CD14-positive monocyte (primary cell): ENCODE results near the gene PLCXD3. TPM values are rescaled to one million over a fixed set of nuclear protein-coding genes. Genes with fewer than 3 reads are reported as not detected.
"Not testable (repeated sequence)": the region's sequence is repeated elsewhere in the genome, so short reads cannot be mapped to it uniquely, and the experiment has no call there.

Experiments
- DNase-seq, 3 donors: peaks; one replicate each; pipeline ENCODE4 v3.0.0-alpha.2; 2011 to 2022
- H2AFZ ChIP-seq: 2 replicates; pipeline ENCODE4 v1.6.0; 2012; ENCODE audit warnings: mild to moderate bottlenecking, low read depth, low read length, inconsistent platforms; ENCODE audit not compliant: insufficient read depth, poor library complexity, severe bottlenecking
- H3K27ac ChIP-seq, 2 donors: 1 replicate in 1 of 2; 2 replicates in 1 of 2; pipeline ENCODE4 v1.5.1; 2012 to 2013; ENCODE audit warnings: low read length in 2 of 2, control low read depth in 1 of 2, inconsistent platforms in 1 of 2, low read depth in 1 of 2, mild to moderate bottlenecking in 1 of 2
- H3K27me3 ChIP-seq, 2 donors: one replicate each; pipeline versions ENCODE4 v1.6.0 to v1.6.1; 2011 to 2013; ENCODE audit warnings: low read length in 2 of 2; ENCODE audit not compliant: control insufficient read depth in 2 of 2, insufficient read depth in 2 of 2
- H3K36me3 ChIP-seq, 2 donors: replicated peaks in 1 of 2; 1 replicate in 1 of 2; 2 replicates in 1 of 2; pipeline versions ENCODE4 v1.5.1 to v1.6.1; 2012 to 2013; ENCODE audit warnings: low read length in 2 of 2, control low read depth in 1 of 2, inconsistent platforms in 1 of 2, mild to moderate bottlenecking in 1 of 2; ENCODE audit not compliant: insufficient read depth in 2 of 2, control insufficient read depth in 1 of 2
- H3K4me1 ChIP-seq, 2 donors: 1 replicate in 1 of 2; 2 replicates in 1 of 2; pipeline versions ENCODE4 v1.5.1 to v1.6.1; 2012 to 2013; ENCODE audit warnings: low read length in 2 of 2, control low read depth in 1 of 2, inconsistent platforms in 1 of 2, mild to moderate bottlenecking in 1 of 2, moderate library complexity in 1 of 2; ENCODE audit not compliant: insufficient read depth in 2 of 2, control insufficient read depth in 1 of 2
- H3K4me2 ChIP-seq: replicated peaks from 2 replicates; pipeline ENCODE3; 2012; ENCODE audit warnings: low read length, moderate library complexity, mild to moderate bottlenecking; ENCODE audit not compliant: poor library complexity, severe bottlenecking; ENCODE audit errors: extremely low read depth
- H3K4me3 ChIP-seq, 3 experiments: fragments of 200-600 bp in 1 of 3; sonication (generic) in 1 of 3; replicated peaks in 1 of 3; 1 replicate in 2 of 3; 2 replicates in 1 of 3; pipeline ENCODE4 v1.5.1; 2011 to 2013; ENCODE audit warnings: low read length in 3 of 3, mild to moderate bottlenecking in 3 of 3, control low read depth in 2 of 3, low read depth in 2 of 3, inconsistent platforms in 1 of 3, moderate library complexity in 1 of 3
- H3K79me2 ChIP-seq: 2 replicates; pipeline ENCODE4 v1.6.0; 2012; ENCODE audit warnings: mild to moderate bottlenecking, control low read depth, inconsistent platforms, low read length, moderate library complexity; ENCODE audit not compliant: insufficient read depth
- H3K9ac ChIP-seq: 2 replicates; pipeline ENCODE4 v1.6.0; 2017; ENCODE audit warnings: low read length, mild to moderate bottlenecking; ENCODE audit not compliant: insufficient read depth, poor library complexity, severe bottlenecking
- H3K9me3 ChIP-seq, 2 donors: replicated peaks in 1 of 2; 1 replicate in 1 of 2; 2 replicates in 1 of 2; pipeline versions ENCODE4 v1.5.1 to v1.6.1; 2012 to 2013; ENCODE audit warnings: low read length in 2 of 2, control low read depth in 1 of 2; ENCODE audit not compliant: control insufficient read depth in 1 of 2, insufficient read depth in 1 of 2
- H4K20me1 ChIP-seq: 2 replicates; pipeline ENCODE4 v1.6.0; 2012; ENCODE audit warnings: mild to moderate bottlenecking, low read length, control low read depth, moderate library complexity; ENCODE audit not compliant: insufficient read depth
- H3K27ac Mint-ChIP-seq, 7 donors: one replicate each; pipeline ENCODE4 v1.8.0; 2020; ENCODE audit warnings: mild to moderate bottlenecking in 7 of 7, mixed read lengths in 7 of 7, moderate library complexity in 6 of 7, inconsistent platforms in 2 of 7
- H3K27me3 Mint-ChIP-seq, 3 donors: one replicate each; pipeline ENCODE4 v1.8.0; 2021 to 2022; ENCODE audit warnings: low read depth in 3 of 3, mild to moderate bottlenecking in 3 of 3, mixed read lengths in 3 of 3, moderate library complexity in 3 of 3, inconsistent platforms in 1 of 3
- H3K36me3 Mint-ChIP-seq, 2 donors: one replicate each; pipeline ENCODE4 v1.8.0; 2020; ENCODE audit warnings: mixed read lengths in 2 of 2, inconsistent platforms in 1 of 2, mild to moderate bottlenecking in 1 of 2
- H3K4me1 Mint-ChIP-seq: one replicate; pipeline ENCODE4 v1.8.0; 2020; ENCODE audit warnings: mild to moderate bottlenecking, mixed read lengths
- H3K4me3 Mint-ChIP-seq, 2 donors: one replicate each; pipeline ENCODE4 v1.8.0; 2020; ENCODE audit warnings: mild to moderate bottlenecking in 2 of 2, mixed read lengths in 2 of 2, moderate library complexity in 1 of 2
- H3K9me3 Mint-ChIP-seq, 7 donors: one replicate each; pipeline ENCODE4 v1.8.0; 2020 to 2022; ENCODE audit warnings: mixed read lengths in 7 of 7, mild to moderate bottlenecking in 6 of 7, moderate library complexity in 6 of 7, inconsistent platforms in 2 of 7
- WGBS: methylation state at CpG from one replicate; pipeline ENCODE4 v1.1.5; 2013; ENCODE audit warnings: missing lambda C conversion rate; ENCODE audit not compliant: insufficient coverage; 5-methylcytosine and 5-hydroxymethylcytosine counted together
- intact Hi-C, 2 donors: fragments of 100-400 bp; cut with micrococcal nuclease; formaldehyde crosslinking; loops; one replicate each; pipeline versions ENCODE4 v1.15.0 to v1.15.1; 2023
- polyA plus RNA-seq, 3 donors: library from polyadenylated mRNA; depleted of rRNA in 1 of 3; unstranded in 2 of 3; stranded (reverse) in 1 of 3; fragments of 300-500 nt in 2 of 3; fragments of >200 nt in 1 of 3; fragmentation: Illumina TruSeq in 2 of 3; gene quantifications; 1 replicate in 2 of 3; 2 replicates in 1 of 3; pipeline ENCODE4 v1.2.3, GENCODE V29; 2012 to 2021
- TF ChIP-seq, protein P1 (sequence below): fragments of 200-600 bp; IDR thresholded peaks from one replicate; pipeline ENCODE4 v1.8.0; 2022; ENCODE audit warnings: antibody characterized with exemption, mild to moderate bottlenecking

PLCXD3 gene
- polyA plus RNA-seq, 3 donors = not detected

DNA sequence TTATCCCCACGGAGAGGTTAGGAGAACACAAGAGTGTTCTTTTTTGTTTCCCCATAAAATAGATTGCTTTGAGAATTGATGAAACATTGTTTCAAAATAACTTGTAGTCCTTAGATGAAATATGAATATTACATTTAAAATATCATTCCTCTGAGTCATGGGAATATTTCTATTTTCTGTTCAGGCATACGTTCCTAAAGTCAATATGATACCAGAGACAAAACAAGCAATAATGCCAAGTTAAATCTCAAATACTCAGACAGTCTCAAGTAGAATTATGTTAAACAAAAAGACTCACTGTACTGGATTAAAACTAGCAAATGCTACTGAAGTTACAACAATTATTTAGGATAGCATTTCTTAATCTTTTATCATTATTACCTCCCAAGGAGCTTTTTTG, 185.3 kb downstream of the PLCXD3 start:
- no peak overlapping the region for H2AFZ ChIP-seq
- H4K20me1 ChIP-seq = no peaks in the 10 kb centered on the region
- TF ChIP-seq, protein P1, sequence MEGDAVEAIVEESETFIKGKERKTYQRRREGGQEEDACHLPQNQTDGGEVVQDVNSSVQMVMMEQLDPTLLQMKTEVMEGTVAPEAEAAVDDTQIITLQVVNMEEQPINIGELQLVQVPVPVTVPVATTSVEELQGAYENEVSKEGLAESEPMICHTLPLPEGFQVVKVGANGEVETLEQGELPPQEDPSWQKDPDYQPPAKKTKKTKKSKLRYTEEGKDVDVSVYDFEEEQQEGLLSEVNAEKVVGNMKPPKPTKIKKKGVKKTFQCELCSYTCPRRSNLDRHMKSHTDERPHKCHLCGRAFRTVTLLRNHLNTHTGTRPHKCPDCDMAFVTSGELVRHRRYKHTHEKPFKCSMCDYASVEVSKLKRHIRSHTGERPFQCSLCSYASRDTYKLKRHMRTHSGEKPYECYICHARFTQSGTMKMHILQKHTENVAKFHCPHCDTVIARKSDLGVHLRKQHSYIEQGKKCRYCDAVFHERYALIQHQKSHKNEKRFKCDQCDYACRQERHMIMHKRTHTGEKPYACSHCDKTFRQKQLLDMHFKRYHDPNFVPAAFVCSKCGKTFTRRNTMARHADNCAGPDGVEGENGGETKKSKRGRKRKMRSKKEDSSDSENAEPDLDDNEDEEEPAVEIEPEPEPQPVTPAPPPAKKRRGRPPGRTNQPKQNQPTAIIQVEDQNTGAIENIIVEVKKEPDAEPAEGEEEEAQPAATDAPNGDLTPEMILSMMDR = no peak
- H3K4me1 ChIP-seq = no peaks in the 10 kb centered on the region
- H3K79me2 ChIP-seq = no peaks in the 10 kb centered on the region
- H3K27ac Mint-ChIP-seq = no peak overlapping the region
- no CpG with 5 or more reads among the region's 2 CpGs for WGBS
- H3K4me2 ChIP-seq = no peak overlapping the region
- no peaks in the 10 kb centered on the region for H3K27me3 ChIP-seq
- H3K4me3 Mint-ChIP-seq = no peak overlapping the region
- H3K4me3 ChIP-seq = no peak overlapping the region
- H3K9ac ChIP-seq = no peak overlapping the region
- H3K9me3 ChIP-seq = no peaks in the 10 kb centered on the region
- H3K27ac ChIP-seq = no peak overlapping the region
- no peaks in the 10 kb centered on the region for H3K4me1 Mint-ChIP-seq
- DNase-seq = no peak
- peaks cover 2 to 13% (median 5%) of the 10 kb centered on the region in 7 donors for H3K9me3 Mint-ChIP-seq
- H3K36me3 ChIP-seq = no peaks in the 10 kb centered on the region
- H3K27me3 Mint-ChIP-seq = peaks cover 0 to 2% (median 0%) of the 10 kb centered on the region in 3 donors
- intact Hi-C loops = no loop called here
- no peaks in the 10 kb centered on the region for H3K36me3 Mint-ChIP-seq

DNA sequence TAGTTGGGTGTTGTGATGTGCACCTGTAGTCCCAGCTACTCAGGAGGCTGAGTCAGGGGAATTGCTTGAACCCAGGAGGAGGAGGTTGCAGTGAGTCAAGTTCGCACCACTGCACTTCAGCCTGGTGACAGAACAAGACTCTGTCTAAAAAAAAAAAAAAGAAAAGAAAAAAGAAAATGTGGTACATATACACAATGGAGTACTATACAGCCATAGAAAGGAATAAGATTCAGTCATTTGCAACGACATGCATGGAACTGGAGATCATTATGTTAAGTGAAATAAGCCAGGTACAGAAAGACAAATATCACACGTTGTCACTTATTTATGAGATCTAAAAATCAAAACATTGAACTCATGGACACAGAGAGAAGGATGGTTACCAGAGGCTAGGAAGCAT, 187.6 kb downstream of the PLCXD3 start:
- not testable (repeated sequence) for H3K4me1 Mint-ChIP-seq, H3K27ac Mint-ChIP-seq

More for the DNA sequence above, 187.6 kb downstream of the PLCXD3 start:
- H3K4me3 Mint-ChIP-seq, H4K20me1 ChIP-seq, H3K27me3 ChIP-seq, H3K4me2 ChIP-seq, H2AFZ ChIP-seq, H3K36me3 Mint-ChIP-seq, H3K79me2 ChIP-seq, H3K9ac ChIP-seq, H3K27ac ChIP-seq, H3K9me3 ChIP-seq, H3K4me3 ChIP-seq, intact Hi-C loops, H3K4me1 ChIP-seq, DNase-seq, H3K36me3 ChIP-seq, H3K27me3 Mint-ChIP-seq: not testable (repeated sequence)
- H3K9me3 Mint-ChIP-seq = peaks cover 3 to 18% (median 6%) of the 10 kb centered on the region in 7 donors
- WGBS = no CpG with 5 or more reads among the region's 3 CpGs
